Measurements from ENCODE around the gene PCMTD2.

Gene PCMTD2

GRCh38 chr20:64237316-64237715 is 18.2 kb upstream of the PCMTD2 start:
- DNase-seq = no peak

DNA sequence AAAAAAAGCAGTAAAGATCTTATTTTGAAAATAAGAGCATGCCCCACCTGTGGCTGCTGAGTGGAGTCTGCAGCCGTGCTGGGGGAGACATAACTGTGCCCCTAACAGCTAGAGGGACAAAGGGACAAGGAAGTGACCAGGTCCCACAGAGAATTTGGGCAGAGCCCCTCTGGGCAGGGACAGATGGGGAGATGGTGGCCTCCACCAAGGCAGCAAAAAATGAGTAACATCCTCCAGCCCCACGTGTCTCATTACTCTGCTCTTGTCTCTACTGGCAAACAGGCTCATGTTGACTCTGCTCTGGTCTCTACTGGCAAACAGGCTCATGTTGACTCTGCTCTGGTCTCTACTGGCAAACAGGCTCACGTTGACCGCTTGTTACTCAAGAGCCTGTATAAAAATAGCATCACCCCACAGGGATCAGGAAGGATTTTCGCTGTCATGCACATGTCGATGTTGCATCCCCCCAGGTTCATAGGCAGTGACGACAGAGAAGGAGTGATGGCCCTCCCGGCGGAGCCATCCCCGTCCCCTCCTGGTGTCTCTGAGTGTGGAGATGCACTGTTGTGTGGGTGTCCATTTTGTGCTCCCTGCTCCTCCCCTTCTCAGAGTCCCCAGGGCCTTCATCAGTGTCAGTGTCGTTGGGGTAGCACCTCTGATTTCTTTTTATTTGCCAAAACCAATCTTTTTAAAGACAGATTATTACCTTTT is 17.3 kb upstream of the PCMTD2 start:
- no peak for DNase-seq

- no peak for DNase-seq
Observed at GRCh38 chr20:64238851-64239387, 16.6 kb upstream of the PCMTD2 start.

DNA sequence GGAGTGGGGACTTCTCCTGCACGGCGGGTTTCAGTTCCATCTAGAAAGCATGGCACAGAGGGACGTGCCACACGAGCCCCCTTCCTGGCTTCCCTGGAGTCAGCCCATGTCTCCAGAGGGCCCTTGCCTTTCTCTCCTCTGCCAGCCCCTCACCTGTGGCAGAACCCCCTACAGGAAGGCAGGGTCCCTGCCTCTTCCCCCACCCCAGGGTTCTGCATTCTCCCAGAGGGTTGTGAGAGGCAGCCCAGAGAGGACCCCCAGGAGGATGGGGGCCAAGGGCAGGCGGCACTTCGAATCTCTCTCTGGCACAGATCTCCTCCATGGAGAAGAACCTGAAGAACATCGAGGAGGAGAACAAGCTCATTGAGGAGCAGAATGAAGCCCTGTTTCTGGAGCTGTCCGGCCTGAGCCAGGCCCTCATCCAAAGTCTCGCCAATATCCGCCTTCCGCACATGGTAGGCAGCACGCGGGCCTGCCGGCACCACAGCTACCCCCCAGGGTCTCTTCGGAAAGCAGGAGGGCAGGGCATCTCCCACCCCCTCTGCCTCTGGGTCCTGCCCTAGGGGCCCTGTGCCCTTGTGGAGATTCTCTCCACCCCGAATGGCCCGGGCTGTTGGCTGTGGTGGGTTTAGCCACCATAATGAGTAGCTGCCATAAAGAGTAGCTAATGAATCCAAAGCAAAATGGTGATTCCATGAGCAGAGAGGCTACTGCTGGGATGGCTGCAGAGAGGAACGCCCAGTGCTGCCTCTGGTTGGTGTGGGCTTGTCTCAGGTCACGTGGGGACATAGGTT is 15.9 kb upstream of the PCMTD2 start:
- DNase-seq = no peak

GRCh38 chr20:64240243-64241015 is 15.1 kb upstream of the PCMTD2 start:
- no peak for DNase-seq

GRCh38 chr20:64241061-64241460 is 14.5 kb upstream of the PCMTD2 start:
- DNase-seq = no peak

- DNase-seq = no peak
Observed at GRCh38 chr20:64242003-64242796, 13.3 kb upstream of the PCMTD2 start.

DNA sequence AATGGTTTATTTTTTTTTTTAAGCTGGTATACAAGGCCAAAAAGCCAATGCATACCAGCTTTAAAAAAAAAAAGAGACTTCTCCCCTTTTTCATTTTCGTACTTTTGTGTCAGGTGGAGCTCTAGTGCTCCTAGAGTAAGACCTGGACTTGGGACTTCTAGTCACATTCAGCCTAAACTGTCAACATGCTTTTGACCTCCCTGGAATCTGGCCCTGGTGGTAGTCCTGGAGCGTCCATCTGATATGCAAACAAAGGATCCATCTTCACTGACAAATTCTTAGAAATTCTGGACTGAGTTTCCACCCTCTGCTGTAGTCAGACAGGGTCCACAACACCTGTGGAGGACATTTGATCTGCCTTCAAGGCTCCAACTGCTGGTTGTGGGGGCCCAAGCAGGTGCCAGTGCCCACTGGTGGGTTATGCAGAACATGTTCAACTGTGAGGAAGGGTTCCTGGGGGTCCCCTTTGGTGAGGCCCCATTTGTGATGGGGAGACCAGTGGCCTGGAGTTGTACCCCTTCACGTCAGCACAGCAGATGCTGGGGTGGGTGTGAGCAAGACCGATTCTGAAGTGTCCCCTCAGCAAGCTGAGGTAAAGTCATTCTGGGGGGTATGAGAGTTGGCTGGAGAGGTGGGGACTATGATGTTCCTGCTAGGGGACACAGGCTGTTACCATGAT is 12.6 kb upstream of the PCMTD2 start:
- DNase-seq = no peak

DNA sequence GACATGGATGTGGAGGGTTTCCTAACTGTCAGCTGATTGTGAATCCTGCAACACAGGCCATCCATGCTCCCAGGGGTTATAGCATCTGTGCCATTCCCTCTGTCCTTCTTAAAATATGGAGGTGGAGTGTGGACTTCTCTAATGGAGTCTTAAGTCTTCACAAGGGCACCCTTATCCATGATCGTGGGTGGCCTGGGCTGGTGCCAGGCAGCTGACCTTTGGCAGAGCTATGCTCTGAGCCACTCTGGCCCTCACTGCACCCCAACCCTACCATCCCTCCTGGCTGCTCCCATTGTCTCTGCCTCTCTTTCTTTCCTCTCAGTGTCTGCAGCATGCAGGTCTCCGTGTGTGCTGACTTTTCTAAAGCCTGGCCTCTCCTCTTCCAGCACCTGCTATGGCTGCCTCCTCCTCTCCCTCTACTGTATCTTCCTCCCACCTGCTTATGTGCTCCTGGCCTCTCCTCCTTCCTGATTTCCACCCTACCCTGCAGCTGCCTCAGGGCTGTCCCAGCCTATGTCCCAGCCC is 11.2 kb upstream of the PCMTD2 start:
- no peak for DNase-seq

GRCh38 chr20:64244870-64245603 is 10.5 kb upstream of the PCMTD2 start:
- DNase-seq = no peak

GRCh38 chr20:64245746-64246595 is 9.6 kb upstream of the PCMTD2 start:
- DNase-seq = no peak

- DNase-seq = no peak
Observed at GRCh38 chr20:64246616-64247306, 8.8 kb upstream of the PCMTD2 start.

- no peak for DNase-seq
Observed at GRCh38 chr20:64247307-64247618, 8.3 kb upstream of the PCMTD2 start.

DNA sequence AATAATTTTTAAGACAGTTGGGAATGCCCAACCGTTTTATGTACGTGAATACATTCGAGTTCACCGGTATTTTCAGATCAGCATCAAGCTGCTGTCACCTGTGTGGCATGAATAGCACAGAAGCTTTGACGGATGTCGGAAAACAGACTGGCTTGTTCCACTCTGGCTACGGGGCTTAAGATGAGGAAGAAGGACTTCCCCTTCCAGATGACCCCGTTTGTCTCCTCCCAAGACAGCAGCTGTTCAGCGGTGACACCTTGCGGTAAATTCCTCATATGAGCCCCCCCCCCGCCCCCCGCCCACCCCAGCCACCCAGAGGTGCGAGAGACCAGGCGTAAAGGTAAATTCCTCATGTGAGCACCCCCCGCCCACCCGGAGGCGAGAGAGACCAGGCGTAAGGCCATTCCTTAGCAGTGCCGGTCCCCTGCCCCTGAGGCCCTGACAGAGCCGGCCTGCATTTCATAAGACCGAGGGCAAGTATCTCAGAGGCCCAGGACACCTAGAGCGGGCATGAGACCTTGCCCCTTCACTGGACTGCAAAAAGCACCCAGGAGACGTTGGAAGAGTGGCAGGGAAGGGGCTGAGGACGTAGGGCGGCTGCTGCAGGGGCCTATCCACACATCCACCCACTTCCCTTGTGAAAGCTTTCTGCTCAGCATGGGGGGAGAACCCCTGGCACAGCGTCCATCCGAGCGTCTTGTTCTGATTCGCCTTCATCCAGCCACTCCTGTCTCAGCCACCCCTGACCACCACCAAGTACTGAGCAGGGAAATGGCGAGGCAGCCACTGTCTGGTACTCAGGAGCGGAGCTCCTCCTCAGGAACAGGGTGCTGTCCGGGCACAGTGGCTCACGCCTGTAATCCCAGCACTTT is 7.3 kb upstream of the PCMTD2 start:
- no peak for DNase-seq

GRCh38 chr20:64250027-64250426 is 5.5 kb upstream of the PCMTD2 start:
- DNase-seq = no peak

DNA sequence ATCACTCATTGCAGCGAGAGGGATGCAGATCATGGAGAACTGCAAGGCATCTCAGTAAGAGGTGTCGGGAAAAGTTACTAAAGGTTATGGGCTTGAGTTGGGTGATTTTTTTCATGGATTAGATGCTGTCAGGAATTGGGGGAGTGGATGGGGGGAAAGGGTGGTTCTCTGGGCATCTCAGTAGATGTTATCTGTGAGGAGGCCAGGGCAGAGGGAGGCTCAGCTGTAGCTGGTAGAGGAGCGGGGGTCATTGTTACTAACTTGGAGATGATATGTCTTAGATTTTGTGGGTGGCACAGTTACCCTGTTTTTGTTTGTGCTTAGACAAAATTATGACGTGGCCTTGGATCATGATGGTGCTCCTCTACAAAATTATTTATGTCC is 2.6 kb upstream of the PCMTD2 start:
- DNase-seq = no peak

DNA sequence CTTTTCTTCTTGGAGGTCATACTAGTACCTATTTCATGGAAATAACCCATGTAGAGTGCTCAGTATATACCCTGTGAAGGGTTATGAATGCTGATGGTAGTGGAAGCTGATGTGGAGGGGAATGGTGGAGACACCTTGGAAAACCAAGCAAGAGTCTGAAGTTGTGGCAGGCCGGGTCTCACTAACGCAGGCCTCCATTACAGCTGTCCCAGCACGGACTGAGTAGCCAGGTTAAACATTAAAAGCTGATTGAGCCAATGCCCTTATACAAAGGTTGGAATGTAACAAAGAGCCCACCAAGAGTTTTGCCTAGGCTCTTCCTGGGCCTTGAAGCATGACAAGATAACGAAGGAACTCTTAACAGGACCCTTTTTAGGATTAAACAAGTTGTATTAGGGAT is 2.1 kb upstream of the PCMTD2 start:
- DNase-seq = no peak

DNA sequence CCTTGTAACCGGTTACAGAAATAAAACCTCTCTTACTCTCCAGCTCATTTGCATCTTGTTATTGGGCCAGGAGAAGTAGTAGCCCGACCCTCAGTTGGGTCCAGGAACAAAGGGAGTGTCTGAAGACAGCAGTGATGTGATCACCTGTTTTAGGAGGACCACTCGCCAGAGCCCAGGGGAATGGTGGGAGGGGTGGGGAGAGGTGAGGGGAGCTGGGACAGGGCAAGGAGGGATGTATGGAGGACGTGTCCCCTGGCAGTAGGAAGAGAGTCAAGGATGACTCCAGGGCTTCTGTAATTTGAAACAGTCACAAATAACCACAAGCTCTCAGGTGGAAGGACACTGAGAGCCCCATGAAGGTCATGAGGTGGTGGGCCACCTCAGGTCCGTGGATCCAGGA is 1.4 kb upstream of the PCMTD2 start:
- no peak for DNase-seq
